Inferior parietal cortex (tissue), 1 donor: ENCODE results near the gene IGF2R.
"Not testable (repeated sequence)": the region's sequence is repeated elsewhere in the genome, so short reads cannot be mapped to it uniquely, and the experiment has no call there.

Experiments used
- DNase-seq: peaks from one replicate; pipeline ENCODE4 v3.0.0-alpha.2; 2016; ENCODE audit errors: extremely low spot score

IGF2R gene

GRCh38 chr6:160093061-160093460 is 124.2 kb downstream of the IGF2R start:
- DNase-seq = no peak

DNA sequence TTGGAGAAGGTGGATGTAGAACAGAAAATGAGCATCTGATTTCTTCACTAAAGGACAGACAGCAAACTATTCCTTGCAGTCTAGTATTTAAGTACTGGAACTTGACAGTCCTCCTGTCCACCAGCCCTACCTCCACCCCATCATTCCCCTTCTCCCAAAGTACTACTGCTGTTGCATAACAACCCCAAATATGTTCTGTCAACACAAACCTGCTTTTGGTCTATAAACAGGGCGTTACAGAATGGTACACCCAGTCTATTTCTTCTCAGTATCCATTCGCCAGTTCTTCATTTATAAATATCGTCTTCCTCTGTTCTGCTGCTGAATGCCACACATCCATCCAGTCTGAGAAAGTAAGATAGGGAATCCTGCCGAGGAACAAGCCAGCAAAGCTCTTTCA is 125.1 kb downstream of the IGF2R start:
- DNase-seq = no peak

DNA sequence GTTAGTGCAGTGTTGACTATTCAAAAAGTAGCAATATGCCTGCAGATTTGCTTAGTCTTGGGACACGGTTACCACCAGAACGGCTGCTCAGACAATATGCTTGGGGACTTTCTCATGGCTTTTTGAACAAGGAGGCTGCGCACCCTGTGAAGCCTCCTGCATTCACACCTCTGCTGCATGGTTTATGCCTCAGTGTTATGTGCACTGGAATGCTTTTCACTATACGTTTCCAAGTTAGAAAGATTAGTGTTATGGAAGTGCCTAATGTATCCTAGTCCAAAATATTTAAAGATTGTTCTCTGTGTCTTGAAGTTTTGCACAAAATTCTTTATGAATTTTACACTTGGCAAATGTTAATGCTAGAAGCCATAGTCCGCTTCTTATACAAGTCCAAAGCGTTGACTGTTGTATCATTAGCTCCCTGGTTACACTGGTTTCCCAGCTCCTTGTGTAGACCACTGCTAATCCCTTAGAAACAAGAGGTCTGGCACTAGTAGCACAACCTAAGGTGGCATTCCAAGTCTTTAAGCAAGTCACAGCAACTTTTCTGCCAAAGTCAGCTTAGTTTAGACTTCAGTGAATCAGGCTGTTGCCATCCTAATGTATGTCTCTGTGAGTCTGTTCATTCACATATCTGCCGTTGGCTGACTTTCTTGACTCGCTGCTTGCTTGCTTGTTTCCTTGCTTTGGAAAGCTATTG is 126.4 kb downstream of the IGF2R start:
- no peak for DNase-seq

GRCh38 chr6:160101277-160102205 is 132.7 kb downstream of the IGF2R start:
- DNase-seq = peak; percentile 58

GRCh38 chr6:160102399-160102798 is 133.5 kb downstream of the IGF2R start:
- DNase-seq = no peak

DNA sequence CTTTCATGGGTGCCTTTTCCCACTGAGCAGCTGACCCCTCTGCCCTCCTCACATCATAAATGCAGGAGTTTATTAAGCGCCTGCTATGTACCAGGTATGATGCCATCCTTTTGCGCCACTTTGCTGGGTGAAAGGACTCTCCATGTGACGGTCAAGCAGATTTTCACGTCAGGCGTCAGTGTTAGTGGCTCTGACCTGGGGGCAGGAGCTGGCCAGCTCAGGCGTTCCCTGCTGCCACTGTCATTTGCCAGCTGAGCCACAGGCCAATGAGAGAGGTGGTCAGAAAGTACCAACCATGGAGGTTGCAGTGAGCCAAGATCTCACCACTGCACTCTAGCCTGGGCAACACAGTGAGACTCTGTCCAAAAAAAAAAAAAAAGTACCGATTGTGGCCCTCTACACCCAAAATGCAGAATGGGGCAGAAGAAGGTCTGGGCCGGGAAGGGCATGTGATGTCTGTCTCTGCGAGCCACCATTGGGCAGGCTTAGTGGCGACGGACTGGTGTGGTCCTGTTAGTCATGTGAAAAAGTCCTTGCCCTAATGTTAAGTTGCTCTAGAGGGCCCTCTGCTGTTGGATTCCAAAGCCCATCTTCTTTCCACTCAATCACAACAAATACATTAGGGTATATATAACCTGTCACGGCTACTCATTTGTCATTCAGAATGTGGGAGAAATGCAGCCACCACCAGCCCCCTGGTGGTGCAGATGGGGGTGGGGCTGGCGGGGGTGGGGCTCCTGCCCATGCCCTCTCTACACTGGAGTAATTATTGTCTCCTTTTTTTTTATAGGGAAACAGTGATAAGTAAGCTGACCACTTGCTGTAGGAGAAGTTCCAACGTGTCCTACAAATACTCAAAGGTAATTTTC is 134.3 kb downstream of the IGF2R start:
- no peak for DNase-seq

- DNase-seq = no peak
These were observed 134.9 kb downstream of the IGF2R start for GRCh38 chr6:160103825-160104100.

DNA sequence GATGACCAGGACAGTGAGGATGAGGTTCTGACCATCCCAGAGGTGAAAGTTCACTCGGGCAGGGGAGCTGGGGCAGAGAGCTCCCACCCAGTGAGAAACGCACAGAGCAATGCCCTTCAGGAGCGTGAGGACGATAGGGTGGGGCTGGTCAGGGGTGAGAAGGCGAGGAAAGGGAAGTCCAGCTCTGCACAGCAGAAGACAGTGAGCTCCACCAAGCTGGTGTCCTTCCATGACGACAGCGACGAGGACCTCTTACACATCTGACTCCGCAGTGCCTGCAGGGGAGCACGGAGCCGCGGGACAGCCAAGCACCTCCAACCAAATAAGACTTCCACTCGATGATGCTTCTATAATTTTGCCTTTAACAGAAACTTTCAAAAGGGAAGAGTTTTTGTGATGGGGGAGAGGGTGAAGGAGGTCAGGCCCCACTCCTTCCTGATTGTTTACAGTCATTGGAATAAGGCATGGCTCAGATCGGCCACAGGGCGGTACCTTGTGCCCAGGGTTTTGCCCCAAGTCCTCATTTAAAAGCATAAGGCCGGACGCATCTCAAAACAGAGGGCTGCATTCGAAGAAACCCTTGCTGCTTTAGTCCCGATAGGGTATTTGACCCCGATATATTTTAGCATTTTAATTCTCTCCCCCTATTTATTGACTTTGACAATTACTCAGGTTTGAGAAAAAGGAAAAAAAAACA is 136.1 kb downstream of the IGF2R start:
- no peak for DNase-seq

GRCh38 chr6:160106010-160106409 is 137.1 kb downstream of the IGF2R start:
- DNase-seq = no peak

GRCh38 chr6:160106701-160107100 is 137.8 kb downstream of the IGF2R start:
- DNase-seq = no peak

GRCh38 chr6:160108077-160108476 is 139.2 kb downstream of the IGF2R start:
- DNase-seq = no peak

DNA sequence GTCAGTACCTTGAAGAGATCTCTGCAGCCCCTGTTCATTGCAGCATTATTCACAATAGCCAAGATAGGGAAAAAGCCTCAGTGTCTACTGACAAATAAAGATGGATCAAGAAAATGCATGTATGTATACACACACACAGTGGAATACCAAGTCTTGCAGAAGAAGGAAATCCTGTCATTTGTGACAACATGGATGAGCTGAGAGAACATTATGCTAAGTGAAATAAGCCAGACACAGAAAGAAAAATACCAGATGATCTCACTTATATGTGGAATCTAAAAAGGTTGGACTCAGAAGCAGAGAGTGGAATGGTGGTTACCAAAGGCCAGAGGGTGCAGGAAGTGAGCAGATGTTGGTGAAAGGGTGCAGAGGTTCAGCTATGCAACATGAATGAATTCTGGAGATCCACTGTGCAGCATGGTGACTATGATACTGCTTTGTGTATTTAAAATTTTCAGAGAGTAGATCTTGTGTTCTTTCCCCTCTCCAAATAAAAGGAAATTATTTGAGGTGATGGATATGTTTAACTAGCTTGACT is 141.8 kb downstream of the IGF2R start:
- no peak for DNase-seq

GRCh38 chr6:160111806-160112205 is 142.9 kb downstream of the IGF2R start:
- DNase-seq = no peak

- no peak for DNase-seq
These were observed 143.9 kb downstream of the IGF2R start for GRCh38 chr6:160112628-160113299.

DNA sequence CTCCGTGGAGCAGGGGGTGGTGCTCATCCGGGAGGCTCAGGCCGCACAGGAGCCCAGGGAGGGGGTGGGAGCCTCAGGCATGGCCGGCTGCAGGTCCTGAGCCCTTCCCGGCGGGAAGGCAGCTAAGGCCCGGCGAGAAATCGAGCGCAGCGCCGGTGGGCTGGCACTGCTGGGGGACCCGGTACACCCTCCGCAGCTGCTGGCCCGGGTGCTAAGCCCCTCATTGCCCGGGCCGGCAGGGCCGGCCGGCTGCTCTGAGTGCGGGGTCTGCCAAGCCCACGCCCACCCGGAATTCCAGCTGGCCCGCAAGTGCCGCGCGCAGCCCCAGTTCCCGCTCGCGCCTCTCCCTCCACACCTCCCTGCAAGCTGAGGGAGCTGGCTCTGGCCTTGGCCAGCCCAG is 145.7 kb downstream of the IGF2R start:
- DNase-seq = not testable (repeated sequence)

- no peak for DNase-seq
These were observed 146.5 kb downstream of the IGF2R start for GRCh38 chr6:160115421-160115820.

- no peak for DNase-seq
These were observed 147.5 kb downstream of the IGF2R start for GRCh38 chr6:160116411-160116810.

DNA sequence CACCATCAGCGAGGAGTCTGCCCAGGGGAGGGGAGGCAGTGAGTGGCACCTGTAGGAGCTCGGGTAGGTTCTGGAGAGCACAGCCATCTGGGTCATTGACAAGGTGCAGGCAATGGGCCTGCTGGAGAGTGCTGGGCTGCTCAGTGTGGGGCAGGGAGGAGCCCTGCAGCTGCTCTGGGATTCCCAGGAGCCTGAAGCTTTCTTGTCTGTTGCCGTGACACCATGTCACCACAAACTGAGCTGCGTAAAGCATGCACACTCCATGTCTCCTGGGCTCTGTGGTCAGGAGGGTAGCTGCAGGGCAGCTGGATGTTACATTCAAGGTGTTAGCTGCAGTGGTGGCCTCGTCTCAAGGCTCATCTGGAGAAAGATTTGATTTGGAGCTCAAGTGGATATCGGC is 148.3 kb downstream of the IGF2R start:
- DNase-seq = no peak

GRCh38 chr6:160118620-160119229 is 149.8 kb downstream of the IGF2R start:
- no peak for DNase-seq

GRCh38 chr6:160120087-160120486 is 151.2 kb downstream of the IGF2R start:
- no peak for DNase-seq
